ENCODE measurements around the gene GNG11. TPM values are rescaled to one million over a fixed set of nuclear protein-coding genes. Genes with fewer than 3 reads are reported as not detected.

Gene GNG11
- total and polyA plus RNA-seq, 2 donors (not counting 3 experiments of a cell fraction or from before 2014, with no cell fraction given) = 92.3 to 208 TPM

DNA sequence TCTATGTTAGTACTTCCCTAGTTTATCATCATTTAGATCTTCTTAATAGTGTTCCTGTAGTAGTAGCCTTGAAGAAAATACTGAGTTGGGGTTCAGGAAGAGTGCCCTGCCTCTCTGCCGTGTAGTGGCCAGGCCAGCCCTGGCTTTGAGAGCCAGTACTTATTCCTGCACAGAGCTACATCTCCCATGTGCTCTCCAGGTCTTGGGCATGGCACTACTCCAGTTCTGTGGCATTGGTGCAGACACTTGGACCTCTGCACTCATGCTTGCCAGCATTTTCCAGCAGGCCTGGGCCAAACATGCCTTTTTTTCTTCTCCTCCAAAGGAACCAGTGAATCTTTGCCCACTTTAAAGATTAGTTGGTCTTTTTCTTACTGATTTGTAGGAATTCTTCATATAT lies 5.3 kb downstream of the GNG11 start:
- H3K36me3 ChIP-seq (ENCODE audit: control insufficient read depth in 2 of 2, extremely low read depth in 1 of 2, insufficient read depth in 2 of 2, low read length in 2 of 2) = peaks cover 10 to 11% of the 10 kb centered on the region in 2 experiments
- H3K9me1 ChIP-seq (replicated peaks; ENCODE audit: control insufficient read depth, extremely low read depth, insufficient read depth, low read length) = no peaks in the 10 kb centered on the region
- dilution Hi-C loops (cut with MboI; ENCODE audit: extremely low pct_ligation_motif_present, low sequenced_read_pairs) = no loop called here
- FAIRE-seq (no peak), DNase-seq (ENCODE audit: low read depth, low spot score) (peak; percentile 1)
- intact Hi-C loops (cut with micrococcal nuclease) = no loop called here
- peaks cover 21% of the 10 kb centered on the region for H3K4me1 ChIP-seq (ENCODE audit: control insufficient read depth, extremely low read depth, insufficient read depth, low read length)
- no peak overlapping the region for H3K27ac ChIP-seq (ENCODE audit: insufficient read depth, low read depth, low read length)
- no peak overlapping the region for H2AFZ ChIP-seq (ENCODE audit: low read depth, low read length)
- peaks cover 46% of the 10 kb centered on the region for H3K79me2 ChIP-seq (ENCODE audit: control insufficient read depth, insufficient read depth, low read length)
- no TSS peak for BruUV-seq (replicated peaks)
- POLR2A ChIA-PET = no interaction called here
- no peak overlapping the region for H3K9ac ChIP-seq (replicated peaks; ENCODE audit: extremely low read depth, insufficient read depth, low read length)
- TF ChIP-seq, protein P1, sequence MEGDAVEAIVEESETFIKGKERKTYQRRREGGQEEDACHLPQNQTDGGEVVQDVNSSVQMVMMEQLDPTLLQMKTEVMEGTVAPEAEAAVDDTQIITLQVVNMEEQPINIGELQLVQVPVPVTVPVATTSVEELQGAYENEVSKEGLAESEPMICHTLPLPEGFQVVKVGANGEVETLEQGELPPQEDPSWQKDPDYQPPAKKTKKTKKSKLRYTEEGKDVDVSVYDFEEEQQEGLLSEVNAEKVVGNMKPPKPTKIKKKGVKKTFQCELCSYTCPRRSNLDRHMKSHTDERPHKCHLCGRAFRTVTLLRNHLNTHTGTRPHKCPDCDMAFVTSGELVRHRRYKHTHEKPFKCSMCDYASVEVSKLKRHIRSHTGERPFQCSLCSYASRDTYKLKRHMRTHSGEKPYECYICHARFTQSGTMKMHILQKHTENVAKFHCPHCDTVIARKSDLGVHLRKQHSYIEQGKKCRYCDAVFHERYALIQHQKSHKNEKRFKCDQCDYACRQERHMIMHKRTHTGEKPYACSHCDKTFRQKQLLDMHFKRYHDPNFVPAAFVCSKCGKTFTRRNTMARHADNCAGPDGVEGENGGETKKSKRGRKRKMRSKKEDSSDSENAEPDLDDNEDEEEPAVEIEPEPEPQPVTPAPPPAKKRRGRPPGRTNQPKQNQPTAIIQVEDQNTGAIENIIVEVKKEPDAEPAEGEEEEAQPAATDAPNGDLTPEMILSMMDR (IDR thresholded peaks at IDR 0.05; ENCODE audit: extremely low read depth in 1 of 2, insufficient read depth in 1 of 2, low read depth in 1 of 2, low read length in 2 of 2) = no peak
- TF ChIP-seq EZH2 (IDR thresholded peaks at IDR 0.05; ENCODE audit: borderline replicate concordance, low read depth, low read length, severe bottlenecking) = no peak
- no peak for TF ChIP-seq JUN (IDR thresholded peaks at IDR 0.05; ENCODE audit: borderline replicate concordance, insufficient read depth, insufficient read length, low read depth)
- TF ChIP-seq FOS (IDR thresholded peaks at IDR 0.05; ENCODE audit: borderline replicate concordance, insufficient read depth, low read length) = no peak
- TF ChIP-seq POLR2AphosphoS5 (IDR thresholded peaks at IDR 0.05; ENCODE audit: insufficient read depth, low read depth, low read length) = no peak
- TF ChIP-seq POLR2A (IDR thresholded peaks at IDR 0.05; ENCODE audit: low read depth, low read length) = no peak
- no peak for TF ChIP-seq GATA2 (IDR thresholded peaks at IDR 0.05; ENCODE audit: insufficient read depth, insufficient read length, low read depth, low read length)
- TF ChIP-seq, protein P2, sequence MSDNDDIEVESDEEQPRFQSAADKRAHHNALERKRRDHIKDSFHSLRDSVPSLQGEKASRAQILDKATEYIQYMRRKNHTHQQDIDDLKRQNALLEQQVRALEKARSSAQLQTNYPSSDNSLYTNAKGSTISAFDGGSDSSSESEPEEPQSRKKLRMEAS (IDR thresholded peaks at IDR 0.05; ENCODE audit: insufficient read depth, insufficient read length) = no peak
- no peak for TF ChIP-seq MYC (IDR thresholded peaks at IDR 0.05; ENCODE audit: low read depth, low read length)
- peaks cover 5% of the 10 kb centered on the region for H4K20me1 ChIP-seq (replicated peaks; ENCODE audit: control insufficient read depth, extremely low read depth, insufficient read depth, low read length)
- no peak overlapping the region for H3K4me2 ChIP-seq (ENCODE audit: insufficient read depth, low read length)
- CTCF ChIA-PET = interaction anchor here (0.8 kb wide), 1 partner anchor 160 kb away, joined by 3 read pairs; no protein-coding TSS in a partner anchor
- H3K27me3 ChIP-seq (ENCODE audit: control insufficient read depth in 2 of 2, insufficient read depth in 2 of 2, low read length in 2 of 2) = no peaks in the 10 kb centered on the region
- H3K9me3 ChIP-seq (replicated peaks; ENCODE audit: control insufficient read depth, insufficient read depth, low read length) = no peaks in the 10 kb centered on the region
- no peak overlapping the region for H3K4me3 ChIP-seq (replicated peaks in 1 of 3; ENCODE audit: insufficient read depth in 1 of 3, low read depth in 1 of 3, low read length in 3 of 3)
